ENCODE measurements around the gene PCDHGB5. TPM values are rescaled to one million over a fixed set of nuclear protein-coding genes. Genes with fewer than 3 reads are reported as not detected.

Gene PCDHGB5
- total and polyA plus RNA-seq, 2 donors (not counting 3 experiments of a cell fraction or from before 2014, with no cell fraction given) = 10.1 to 14.4 TPM

DNA sequence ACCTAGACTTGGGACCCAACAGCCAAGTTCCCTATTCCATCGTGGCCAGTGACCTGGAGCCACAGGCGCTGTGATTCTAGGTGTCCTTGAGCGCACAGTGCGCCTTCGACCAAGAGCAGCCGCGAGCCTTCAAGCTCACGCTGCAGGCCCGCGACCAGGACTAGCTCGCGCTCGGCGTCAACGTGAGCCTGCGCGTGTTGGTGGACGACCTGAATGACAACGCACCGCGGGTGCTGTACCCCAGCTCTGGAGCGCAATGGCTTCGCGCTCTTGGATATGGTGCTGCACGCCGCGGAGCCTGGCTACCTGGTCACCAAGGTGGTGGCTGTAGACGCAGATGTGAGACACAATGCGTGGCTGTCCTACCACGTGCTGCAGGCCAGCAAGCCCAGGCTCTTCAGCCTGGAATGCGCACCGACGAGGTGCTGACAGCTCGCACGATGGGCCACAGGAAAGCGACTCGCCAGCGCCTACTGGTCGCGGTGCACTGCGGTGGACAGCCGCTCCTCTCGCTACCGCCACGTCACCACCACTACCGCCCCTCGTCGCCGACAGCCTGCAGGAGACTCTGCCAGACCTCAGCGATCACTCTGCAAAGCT, 43.9 kb downstream of the PCDHGB5 start:
- Histone ChIP-seq H4K20me1 (replicated peaks; ENCODE audit: control insufficient read depth, extremely low read depth, insufficient read depth, low read length) (no peaks in the 10 kb centered on the region), H3K36me3 (ENCODE audit: control insufficient read depth in 2 of 2, extremely low read depth in 1 of 2, insufficient read depth in 2 of 2, low read length in 2 of 2) (no peaks in the 10 kb centered on the region), H3K79me2 (ENCODE audit: control insufficient read depth, insufficient read depth, low read length) (no peaks in the 10 kb centered on the region), H3K9ac (replicated peaks; ENCODE audit: extremely low read depth, insufficient read depth, low read length) (no peak overlapping the region), H3K9me3 (replicated peaks; ENCODE audit: control insufficient read depth, insufficient read depth, low read length) (no peaks in the 10 kb centered on the region), H3K4me2 (ENCODE audit: insufficient read depth, low read length) (no peak overlapping the region), H3K27me3 (ENCODE audit: control insufficient read depth in 2 of 2, insufficient read depth in 2 of 2, low read length in 2 of 2) (peaks cover 0 to 4% of the 10 kb centered on the region in 2 experiments), H3K27ac (ENCODE audit: insufficient read depth, low read depth, low read length) (no peak overlapping the region), H3K9me1 (replicated peaks; ENCODE audit: control insufficient read depth, extremely low read depth, insufficient read depth, low read length) (no peaks in the 10 kb centered on the region), H2AFZ (ENCODE audit: low read depth, low read length) (no peak overlapping the region), H3K4me1 (ENCODE audit: control insufficient read depth, extremely low read depth, insufficient read depth, low read length) (no peaks in the 10 kb centered on the region), H3K4me3 (replicated peaks in 1 of 3; ENCODE audit: insufficient read depth in 1 of 3, low read depth in 1 of 3, low read length in 3 of 3) (no peak overlapping the region)
- ChIA-PET POLR2A (no interaction called here), CTCF (interaction anchor here (1.2 to 1.6 kb wide), 3 partner anchors 11 to 116 kb away, joined by 3 to 6 read pairs (median 4); partner anchors contain the start of genes PCDHGA12 and PCDHGB6)
- no peak for FAIRE-seq
- intact Hi-C loops (cut with micrococcal nuclease) = no loop called here
- BruUV-seq (replicated peaks) = no TSS peak
- DNase-seq (ENCODE audit: low read depth, low spot score) = no peak
- TF ChIP-seq FOS (IDR thresholded peaks at IDR 0.05; ENCODE audit: borderline replicate concordance, insufficient read depth, low read length) = no peak
- TF ChIP-seq, protein P1, sequence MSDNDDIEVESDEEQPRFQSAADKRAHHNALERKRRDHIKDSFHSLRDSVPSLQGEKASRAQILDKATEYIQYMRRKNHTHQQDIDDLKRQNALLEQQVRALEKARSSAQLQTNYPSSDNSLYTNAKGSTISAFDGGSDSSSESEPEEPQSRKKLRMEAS (IDR thresholded peaks at IDR 0.05; ENCODE audit: insufficient read depth, insufficient read length) = no peak
- no peak for TF ChIP-seq GATA2 (IDR thresholded peaks at IDR 0.05; ENCODE audit: insufficient read depth, insufficient read length, low read depth, low read length)
- TF ChIP-seq POLR2AphosphoS5 (IDR thresholded peaks at IDR 0.05; ENCODE audit: insufficient read depth, low read depth, low read length) = no peak
- no peak for TF ChIP-seq POLR2A (IDR thresholded peaks at IDR 0.05; ENCODE audit: low read depth, low read length)
- no peak for TF ChIP-seq MYC (IDR thresholded peaks at IDR 0.05; ENCODE audit: low read depth, low read length)
- TF ChIP-seq EZH2 (IDR thresholded peaks at IDR 0.05; ENCODE audit: borderline replicate concordance, low read depth, low read length, severe bottlenecking) = no peak
- TF ChIP-seq JUN (IDR thresholded peaks at IDR 0.05; ENCODE audit: borderline replicate concordance, insufficient read depth, insufficient read length, low read depth) = no peak
- TF ChIP-seq, protein P2, sequence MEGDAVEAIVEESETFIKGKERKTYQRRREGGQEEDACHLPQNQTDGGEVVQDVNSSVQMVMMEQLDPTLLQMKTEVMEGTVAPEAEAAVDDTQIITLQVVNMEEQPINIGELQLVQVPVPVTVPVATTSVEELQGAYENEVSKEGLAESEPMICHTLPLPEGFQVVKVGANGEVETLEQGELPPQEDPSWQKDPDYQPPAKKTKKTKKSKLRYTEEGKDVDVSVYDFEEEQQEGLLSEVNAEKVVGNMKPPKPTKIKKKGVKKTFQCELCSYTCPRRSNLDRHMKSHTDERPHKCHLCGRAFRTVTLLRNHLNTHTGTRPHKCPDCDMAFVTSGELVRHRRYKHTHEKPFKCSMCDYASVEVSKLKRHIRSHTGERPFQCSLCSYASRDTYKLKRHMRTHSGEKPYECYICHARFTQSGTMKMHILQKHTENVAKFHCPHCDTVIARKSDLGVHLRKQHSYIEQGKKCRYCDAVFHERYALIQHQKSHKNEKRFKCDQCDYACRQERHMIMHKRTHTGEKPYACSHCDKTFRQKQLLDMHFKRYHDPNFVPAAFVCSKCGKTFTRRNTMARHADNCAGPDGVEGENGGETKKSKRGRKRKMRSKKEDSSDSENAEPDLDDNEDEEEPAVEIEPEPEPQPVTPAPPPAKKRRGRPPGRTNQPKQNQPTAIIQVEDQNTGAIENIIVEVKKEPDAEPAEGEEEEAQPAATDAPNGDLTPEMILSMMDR (IDR thresholded peaks at IDR 0.05; ENCODE audit: extremely low read depth in 1 of 2, insufficient read depth in 1 of 2, low read depth in 1 of 2, low read length in 2 of 2) = no peak
- dilution Hi-C loops (cut with MboI; ENCODE audit: extremely low pct_ligation_motif_present, low sequenced_read_pairs) = no loop called here

Other genes with a start within 250 kb of the PCDHGB5 start
Only the 30 nearest of the 37 such genes appear.
- gene PCDHB9, start 210.8 kb upstream of the PCDHGB5 start, total RNA-seq = 0.16 and 0.20 TPM in 2 replicates
- gene PCDHB9, start 210.8 kb upstream of the PCDHGB5 start, polyA plus RNA-seq = 0.14 and 0.29 TPM in 2 replicates
- gene PCDHB10, start 205.6 kb upstream of the PCDHGB5 start, total RNA-seq = 0.62 and 0.81 TPM in 2 replicates
- gene PCDHB10, start 205.6 kb upstream of the PCDHGB5 start, polyA plus RNA-seq = 0.51 and 0.68 TPM in 2 replicates
- 0.16 and 0.18 TPM in 2 replicates for gene PCDHB11, start 198.3 kb upstream of the PCDHGB5 start, total RNA-seq
- 0.11 and 0.13 TPM in 2 replicates for gene PCDHB11, start 198.3 kb upstream of the PCDHGB5 start, polyA plus RNA-seq
- 0.18 and 0.20 TPM in 2 replicates for gene PCDHB12, start 189.2 kb upstream of the PCDHGB5 start, total RNA-seq
- gene PCDHB12, start 189.2 kb upstream of the PCDHGB5 start, polyA plus RNA-seq = 0.36 and 0.41 TPM in 2 replicates
- 0.65 and 0.77 TPM in 2 replicates for gene PCDHB13, start 184.0 kb upstream of the PCDHGB5 start, total RNA-seq
- gene PCDHB13, start 184.0 kb upstream of the PCDHGB5 start, polyA plus RNA-seq = 0.57 and 0.64 TPM in 2 replicates
- gene PCDHB14, start 174.6 kb upstream of the PCDHGB5 start, total RNA-seq = 0.55 and 1.0 TPM in 2 replicates
- gene PCDHB14, start 174.6 kb upstream of the PCDHGB5 start, polyA plus RNA-seq = 0.72 and 0.73 TPM in 2 replicates
- 0.55 and 0.69 TPM in 2 replicates for gene PCDHB15, start 152.6 kb upstream of the PCDHGB5 start, total RNA-seq
- gene PCDHB15, start 152.6 kb upstream of the PCDHGB5 start, polyA plus RNA-seq = 0.51 and 0.55 TPM in 2 replicates
- 0.39 and 0.46 TPM in 2 replicates for gene SLC25A2, start 93.9 kb upstream of the PCDHGB5 start, total RNA-seq
- not detected in 2 replicates for gene SLC25A2, start 93.9 kb upstream of the PCDHGB5 start, polyA plus RNA-seq
- 55.0 and 62.0 TPM in 2 replicates for gene TAF7, start 77.2 kb upstream of the PCDHGB5 start, total RNA-seq
- gene TAF7, start 77.2 kb upstream of the PCDHGB5 start, polyA plus RNA-seq = 14.2 and 21.8 TPM in 2 replicates
- gene PCDHGA1, start 67.4 kb upstream of the PCDHGB5 start, total RNA-seq = 0.22 and 0.30 TPM in 2 replicates
- gene PCDHGA1, start 67.4 kb upstream of the PCDHGB5 start, polyA plus RNA-seq = 0.44 and 0.45 TPM in 2 replicates
- gene PCDHGA2, start 59.2 kb upstream of the PCDHGB5 start, total RNA-seq = 0.58 and 1.2 TPM in 2 replicates
- 1.9 and 2.0 TPM in 2 replicates for gene PCDHGA2, start 59.2 kb upstream of the PCDHGB5 start, polyA plus RNA-seq
- 1.1 and 1.2 TPM in 2 replicates for gene PCDHGA3, start 54.1 kb upstream of the PCDHGB5 start, total RNA-seq
- gene PCDHGA3, start 54.1 kb upstream of the PCDHGB5 start, polyA plus RNA-seq = 0.88 and 1.2 TPM in 2 replicates
- gene PCDHGB1, start 47.8 kb upstream of the PCDHGB5 start, total RNA-seq = 0.58 and 0.62 TPM in 2 replicates
- gene PCDHGB1, start 47.8 kb upstream of the PCDHGB5 start, polyA plus RNA-seq = 0.39 and 0.48 TPM in 2 replicates
- gene PCDHGA4, start 42.9 kb upstream of the PCDHGB5 start, total RNA-seq = 3.0 TPM in 2 replicates
- gene PCDHGA4, start 42.9 kb upstream of the PCDHGB5 start, polyA plus RNA-seq = 2.4 and 2.6 TPM in 2 replicates
- 1.9 and 2.9 TPM in 2 replicates for gene PCDHGB2, start 38.0 kb upstream of the PCDHGB5 start, total RNA-seq
- 1.1 TPM in 2 replicates for gene PCDHGB2, start 38.0 kb upstream of the PCDHGB5 start, polyA plus RNA-seq
- gene PCDHGA5, start 33.8 kb upstream of the PCDHGB5 start, total RNA-seq = 0.78 and 0.93 TPM in 2 replicates
- gene PCDHGA5, start 33.8 kb upstream of the PCDHGB5 start, polyA plus RNA-seq = 0.36 and 0.51 TPM in 2 replicates
- gene PCDHGB3, start 27.7 kb upstream of the PCDHGB5 start, total RNA-seq = 1.7 and 2.0 TPM in 2 replicates
- 1.4 and 1.8 TPM in 2 replicates for gene PCDHGB3, start 27.7 kb upstream of the PCDHGB5 start, polyA plus RNA-seq
- 2.7 and 2.9 TPM in 2 replicates for gene PCDHGA6, start 24.1 kb upstream of the PCDHGB5 start, total RNA-seq
- 2.6 and 2.7 TPM in 2 replicates for gene PCDHGA6, start 24.1 kb upstream of the PCDHGB5 start, polyA plus RNA-seq
- 1.5 and 1.8 TPM in 2 replicates for gene PCDHGA7, start 15.2 kb upstream of the PCDHGB5 start, total RNA-seq
- gene PCDHGA7, start 15.2 kb upstream of the PCDHGB5 start, polyA plus RNA-seq = 0.68 and 0.84 TPM in 2 replicates
- 4.4 and 6.5 TPM in 2 replicates for gene PCDHGB4, start 10.2 kb upstream of the PCDHGB5 start, total RNA-seq
- 6.9 and 8.1 TPM in 2 replicates for gene PCDHGB4, start 10.2 kb upstream of the PCDHGB5 start, polyA plus RNA-seq
- gene PCDHGA8, start 5.3 kb upstream of the PCDHGB5 start, total RNA-seq = 0.53 and 0.95 TPM in 2 replicates
- 0.43 and 0.44 TPM in 2 replicates for gene PCDHGA8, start 5.3 kb upstream of the PCDHGB5 start, polyA plus RNA-seq
- gene PCDHGA9, start 4.8 kb downstream of the PCDHGB5 start, total RNA-seq = 3.5 and 3.9 TPM in 2 replicates
- gene PCDHGA9, start 4.8 kb downstream of the PCDHGB5 start, polyA plus RNA-seq = 1.1 and 1.2 TPM in 2 replicates
- gene PCDHGB6, start 10.1 kb downstream of the PCDHGB5 start, total RNA-seq = 4.8 and 4.9 TPM in 2 replicates
- gene PCDHGB6, start 10.1 kb downstream of the PCDHGB5 start, polyA plus RNA-seq = 2.2 and 2.3 TPM in 2 replicates
- gene PCDHGA10, start 15.0 kb downstream of the PCDHGB5 start, total RNA-seq = 4.4 and 5.8 TPM in 2 replicates
- gene PCDHGA10, start 15.0 kb downstream of the PCDHGB5 start, polyA plus RNA-seq = 3.6 and 3.7 TPM in 2 replicates
- 12.6 and 13.0 TPM in 2 replicates for gene PCDHGB7, start 19.7 kb downstream of the PCDHGB5 start, total RNA-seq
- 6.5 and 6.9 TPM in 2 replicates for gene PCDHGB7, start 19.7 kb downstream of the PCDHGB5 start, polyA plus RNA-seq
- 10.3 and 11.5 TPM in 2 replicates for gene PCDHGA11, start 23.1 kb downstream of the PCDHGB5 start, total RNA-seq
- gene PCDHGA11, start 23.1 kb downstream of the PCDHGB5 start, polyA plus RNA-seq = 8.0 and 8.1 TPM in 2 replicates
- gene PCDHGA12, start 32.6 kb downstream of the PCDHGB5 start, total RNA-seq = 7.6 and 9.9 TPM in 2 replicates
- 3.2 and 4.2 TPM in 2 replicates for gene PCDHGA12, start 32.6 kb downstream of the PCDHGB5 start, polyA plus RNA-seq
- gene PCDHGC3, start 78.0 kb downstream of the PCDHGB5 start, total RNA-seq = 25.4 and 36.1 TPM in 2 replicates
- 9.2 and 14.9 TPM in 2 replicates for gene PCDHGC3, start 78.0 kb downstream of the PCDHGB5 start, polyA plus RNA-seq
- gene PCDHGC4, start 87.1 kb downstream of the PCDHGB5 start, total RNA-seq = 0.90 and 2.1 TPM in 2 replicates
- 0.25 and 0.32 TPM in 2 replicates for gene PCDHGC4, start 87.1 kb downstream of the PCDHGB5 start, polyA plus RNA-seq
- gene PCDHGC5, start 91.1 kb downstream of the PCDHGB5 start, total RNA-seq = 0.60 and 1.2 TPM in 2 replicates
- 0.21 and 0.48 TPM in 2 replicates for gene PCDHGC5, start 91.1 kb downstream of the PCDHGB5 start, polyA plus RNA-seq